H1 (cell line): ENCODE results near the gene LRFN3. TPM values are rescaled to one million over a fixed set of nuclear protein-coding genes. Genes with fewer than 3 reads are reported as not detected.

Experiments used
- CHD2 ChIP-seq: IDR thresholded peaks from 2 replicates; pipeline ENCODE4 v1.6.1; 2012; ENCODE audit warnings: low read length, improper control_type of control experiment
- CHD7 ChIP-seq: fragments of 300-600 bp; sonication (generic); IDR thresholded peaks from 2 replicates; pipeline ENCODE4 v1.7.1; 2012; ENCODE audit warnings: low read length, moderate library complexity, mild to moderate bottlenecking, inconsistent platforms; ENCODE audit not compliant: insufficient replicate concordance
- JUN ChIP-seq: IDR thresholded peaks from 2 replicates; pipeline ENCODE4 v1.6.1; 2011; ENCODE audit warnings: low read depth, mild to moderate bottlenecking, improper control_type of control experiment, low read length
- polyA plus RNA-seq, 7 experiments: library from polyadenylated mRNA; depleted of rRNA in 3 of 7; stranded (reverse) in 5 of 7; unstranded in 2 of 7; fragments of >200 nt in 5 of 7; fragments of 200-250 nt in 2 of 7; gene quantifications; 1 replicate in 5 of 7; 2 replicates in 1 of 7; 4 replicates in 1 of 7; pipeline versions ENCODE4 v1.2.1 to v1.2.3, GENCODE V29; 2011 to 2013; ENCODE audit warnings: missing spikeins in 2 of 7, mixed read lengths in 2 of 7
- total RNA-seq: library from RNA; stranded (reverse); fragmentation: NEBNext Ultra II Directional; extraction: Animal tissue kit (Norgen Biotek cat#: 25700); gene quantifications from 2 replicates; pipeline ENCODE4 v1.2.1, GENCODE V29; 2021

LRFN3 gene
- total and polyA plus RNA-seq, 2 of the 8 experiments (the other 6 are each of a cell fraction or from before 2014, with no cell fraction given): 4.6 to 16.8 TPM

- TF ChIP-seq CHD7: no peak
- no peak for TF ChIP-seq CHD2
- no peak for TF ChIP-seq JUN
These were observed 46.0 kb upstream of the LRFN3 start (continued) for GRCh38 chr19:35890113-35890650.
